ENCODE measurements around the gene TENM4.
A peak's percentile ranks its signal among the peaks of the same experiment; 100 is the strongest.

TENM4 gene

DNA sequence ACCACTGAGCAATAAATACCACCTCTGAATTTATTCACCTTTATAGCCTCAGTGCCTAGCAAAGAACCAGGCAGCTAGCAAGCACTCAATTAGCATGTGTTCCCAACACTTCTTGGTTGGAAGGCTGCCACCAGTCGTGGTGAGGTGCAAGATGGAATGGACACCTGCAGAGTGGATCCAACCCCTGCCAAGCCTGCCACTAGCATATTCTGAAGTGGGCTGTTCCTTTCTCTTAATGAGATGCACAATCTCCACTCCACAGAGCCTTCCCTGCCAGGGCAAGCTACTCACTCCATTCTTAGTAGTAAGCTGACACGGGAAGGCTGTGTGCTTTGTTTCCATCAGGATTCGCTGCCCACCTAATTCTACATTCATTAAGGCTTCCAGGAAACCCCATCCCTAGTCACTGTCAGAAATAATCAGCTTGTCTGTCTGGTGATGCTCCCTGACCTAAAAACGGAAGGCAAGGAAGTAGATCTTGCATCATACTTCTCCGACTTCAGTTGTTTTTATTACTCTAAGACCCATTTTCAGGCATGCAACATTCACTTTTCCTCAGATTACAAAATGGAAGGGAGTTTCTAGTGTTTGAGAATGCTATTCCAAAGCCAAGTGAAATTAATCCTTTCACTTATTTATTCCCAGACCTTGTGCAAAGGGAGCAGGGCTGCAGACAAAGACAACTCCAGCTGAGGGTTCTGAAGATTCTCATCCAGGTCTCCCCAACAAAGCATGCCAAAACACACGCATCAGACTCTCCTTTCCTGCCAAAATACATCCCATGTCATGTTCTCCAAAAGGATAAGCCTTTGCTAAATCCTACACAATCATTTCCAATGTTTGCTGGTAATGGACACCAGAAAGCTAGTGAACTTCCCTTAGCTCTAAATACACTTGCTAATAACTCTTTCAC is 128.0 kb downstream of the TENM4 start (continued):
- TF ChIP-seq, protein P1, sequence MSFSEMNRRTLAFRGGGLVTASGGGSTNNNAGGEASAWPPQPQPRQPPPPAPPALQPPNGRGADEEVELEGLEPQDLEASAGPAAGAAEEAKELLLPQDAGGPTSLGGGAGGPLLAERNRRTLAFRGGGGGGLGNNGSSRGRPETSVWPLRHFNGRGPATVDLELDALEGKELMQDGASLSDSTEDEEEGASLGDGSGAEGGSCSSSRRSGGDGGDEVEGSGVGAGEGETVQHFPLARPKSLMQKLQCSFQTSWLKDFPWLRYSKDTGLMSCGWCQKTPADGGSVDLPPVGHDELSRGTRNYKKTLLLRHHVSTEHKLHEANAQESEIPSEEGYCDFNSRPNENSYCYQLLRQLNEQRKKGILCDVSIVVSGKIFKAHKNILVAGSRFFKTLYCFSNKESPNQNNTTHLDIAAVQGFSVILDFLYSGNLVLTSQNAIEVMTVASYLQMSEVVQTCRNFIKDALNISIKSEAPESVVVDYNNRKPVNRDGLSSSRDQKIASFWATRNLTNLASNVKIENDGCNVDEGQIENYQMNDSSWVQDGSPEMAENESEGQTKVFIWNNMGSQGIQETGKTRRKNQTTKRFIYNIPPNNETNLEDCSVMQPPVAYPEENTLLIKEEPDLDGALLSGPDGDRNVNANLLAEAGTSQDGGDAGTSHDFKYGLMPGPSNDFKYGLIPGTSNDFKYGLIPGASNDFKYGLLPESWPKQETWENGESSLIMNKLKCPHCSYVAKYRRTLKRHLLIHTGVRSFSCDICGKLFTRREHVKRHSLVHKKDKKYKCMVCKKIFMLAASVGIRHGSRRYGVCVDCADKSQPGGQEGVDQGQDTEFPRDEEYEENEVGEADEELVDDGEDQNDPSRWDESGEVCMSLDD (tag by site-specific recombination; IDR thresholded peaks at IDR 0.05) = no peak
- 0 out of 2 replicates have a peak, but pooled peaks have one; percentile 17 for TF ChIP-seq ZBTB48 (tag by site-specific recombination; IDR thresholded peaks at IDR 0.05)
- no peak for TF ChIP-seq ZNF239 (tag by site-specific recombination; IDR thresholded peaks at IDR 0.05)
- peak; percentile 65 for TF ChIP-seq ZIC2 (tag by site-specific recombination; IDR thresholded peaks at IDR 0.05)
- no peak for TF ChIP-seq ZNF416 (tag by site-specific recombination; IDR thresholded peaks at IDR 0.05)

DNA sequence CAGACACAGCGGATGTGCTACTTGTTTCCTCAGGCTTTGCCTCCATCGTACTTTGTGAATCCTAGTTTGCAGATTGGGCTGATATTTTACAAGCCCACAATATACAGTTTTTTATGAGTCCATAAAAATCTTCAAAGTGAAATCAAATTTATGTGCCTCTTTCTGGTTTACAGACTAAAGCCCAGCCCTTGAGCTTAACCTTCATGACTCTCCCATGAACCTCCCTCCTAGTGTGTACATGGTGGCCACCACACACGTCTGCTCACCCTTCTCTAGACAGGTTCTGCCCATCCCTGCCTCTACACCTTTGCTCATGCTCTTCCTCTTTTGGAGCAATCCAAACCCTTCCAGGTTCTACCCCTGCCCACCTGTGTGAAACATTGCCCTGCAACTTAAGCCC is 129.4 kb downstream of the TENM4 start:
- TF ChIP-seq, protein P2, sequence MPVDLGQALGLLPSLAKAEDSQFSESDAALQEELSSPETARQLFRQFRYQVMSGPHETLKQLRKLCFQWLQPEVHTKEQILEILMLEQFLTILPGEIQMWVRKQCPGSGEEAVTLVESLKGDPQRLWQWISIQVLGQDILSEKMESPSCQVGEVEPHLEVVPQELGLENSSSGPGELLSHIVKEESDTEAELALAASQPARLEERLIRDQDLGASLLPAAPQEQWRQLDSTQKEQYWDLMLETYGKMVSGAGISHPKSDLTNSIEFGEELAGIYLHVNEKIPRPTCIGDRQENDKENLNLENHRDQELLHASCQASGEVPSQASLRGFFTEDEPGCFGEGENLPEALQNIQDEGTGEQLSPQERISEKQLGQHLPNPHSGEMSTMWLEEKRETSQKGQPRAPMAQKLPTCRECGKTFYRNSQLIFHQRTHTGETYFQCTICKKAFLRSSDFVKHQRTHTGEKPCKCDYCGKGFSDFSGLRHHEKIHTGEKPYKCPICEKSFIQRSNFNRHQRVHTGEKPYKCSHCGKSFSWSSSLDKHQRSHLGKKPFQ (tag by site-specific recombination; IDR thresholded peaks at IDR 0.05) = no peak
- TF ChIP-seq ZSCAN23 (tag by site-specific recombination; IDR thresholded peaks at IDR 0.05) = no peak
- TF ChIP-seq ZNF776 (tag by site-specific recombination; IDR thresholded peaks at IDR 0.05; ENCODE audit: borderline replicate concordance) = no peak
- 0 out of 2 replicates have a peak, but pooled peaks have one; percentile 12 for TF ChIP-seq GLIS1 (tag by site-specific recombination; IDR thresholded peaks at IDR 0.05)
- no peak for TF ChIP-seq KLF7 (tag by site-specific recombination; IDR thresholded peaks at IDR 0.05; ENCODE audit: borderline replicate concordance)
- TF ChIP-seq, protein P3, sequence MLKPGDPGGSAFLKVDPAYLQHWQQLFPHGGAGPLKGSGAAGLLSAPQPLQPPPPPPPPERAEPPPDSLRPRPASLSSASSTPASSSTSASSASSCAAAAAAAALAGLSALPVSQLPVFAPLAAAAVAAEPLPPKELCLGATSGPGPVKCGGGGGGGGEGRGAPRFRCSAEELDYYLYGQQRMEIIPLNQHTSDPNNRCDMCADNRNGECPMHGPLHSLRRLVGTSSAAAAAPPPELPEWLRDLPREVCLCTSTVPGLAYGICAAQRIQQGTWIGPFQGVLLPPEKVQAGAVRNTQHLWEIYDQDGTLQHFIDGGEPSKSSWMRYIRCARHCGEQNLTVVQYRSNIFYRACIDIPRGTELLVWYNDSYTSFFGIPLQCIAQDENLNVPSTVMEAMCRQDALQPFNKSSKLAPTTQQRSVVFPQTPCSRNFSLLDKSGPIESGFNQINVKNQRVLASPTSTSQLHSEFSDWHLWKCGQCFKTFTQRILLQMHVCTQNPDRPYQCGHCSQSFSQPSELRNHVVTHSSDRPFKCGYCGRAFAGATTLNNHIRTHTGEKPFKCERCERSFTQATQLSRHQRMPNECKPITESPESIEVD (tag by site-specific recombination; IDR thresholded peaks at IDR 0.05) = 0 out of 2 replicates have a peak, but pooled peaks have one; percentile 11
- TF ChIP-seq, protein P4, sequence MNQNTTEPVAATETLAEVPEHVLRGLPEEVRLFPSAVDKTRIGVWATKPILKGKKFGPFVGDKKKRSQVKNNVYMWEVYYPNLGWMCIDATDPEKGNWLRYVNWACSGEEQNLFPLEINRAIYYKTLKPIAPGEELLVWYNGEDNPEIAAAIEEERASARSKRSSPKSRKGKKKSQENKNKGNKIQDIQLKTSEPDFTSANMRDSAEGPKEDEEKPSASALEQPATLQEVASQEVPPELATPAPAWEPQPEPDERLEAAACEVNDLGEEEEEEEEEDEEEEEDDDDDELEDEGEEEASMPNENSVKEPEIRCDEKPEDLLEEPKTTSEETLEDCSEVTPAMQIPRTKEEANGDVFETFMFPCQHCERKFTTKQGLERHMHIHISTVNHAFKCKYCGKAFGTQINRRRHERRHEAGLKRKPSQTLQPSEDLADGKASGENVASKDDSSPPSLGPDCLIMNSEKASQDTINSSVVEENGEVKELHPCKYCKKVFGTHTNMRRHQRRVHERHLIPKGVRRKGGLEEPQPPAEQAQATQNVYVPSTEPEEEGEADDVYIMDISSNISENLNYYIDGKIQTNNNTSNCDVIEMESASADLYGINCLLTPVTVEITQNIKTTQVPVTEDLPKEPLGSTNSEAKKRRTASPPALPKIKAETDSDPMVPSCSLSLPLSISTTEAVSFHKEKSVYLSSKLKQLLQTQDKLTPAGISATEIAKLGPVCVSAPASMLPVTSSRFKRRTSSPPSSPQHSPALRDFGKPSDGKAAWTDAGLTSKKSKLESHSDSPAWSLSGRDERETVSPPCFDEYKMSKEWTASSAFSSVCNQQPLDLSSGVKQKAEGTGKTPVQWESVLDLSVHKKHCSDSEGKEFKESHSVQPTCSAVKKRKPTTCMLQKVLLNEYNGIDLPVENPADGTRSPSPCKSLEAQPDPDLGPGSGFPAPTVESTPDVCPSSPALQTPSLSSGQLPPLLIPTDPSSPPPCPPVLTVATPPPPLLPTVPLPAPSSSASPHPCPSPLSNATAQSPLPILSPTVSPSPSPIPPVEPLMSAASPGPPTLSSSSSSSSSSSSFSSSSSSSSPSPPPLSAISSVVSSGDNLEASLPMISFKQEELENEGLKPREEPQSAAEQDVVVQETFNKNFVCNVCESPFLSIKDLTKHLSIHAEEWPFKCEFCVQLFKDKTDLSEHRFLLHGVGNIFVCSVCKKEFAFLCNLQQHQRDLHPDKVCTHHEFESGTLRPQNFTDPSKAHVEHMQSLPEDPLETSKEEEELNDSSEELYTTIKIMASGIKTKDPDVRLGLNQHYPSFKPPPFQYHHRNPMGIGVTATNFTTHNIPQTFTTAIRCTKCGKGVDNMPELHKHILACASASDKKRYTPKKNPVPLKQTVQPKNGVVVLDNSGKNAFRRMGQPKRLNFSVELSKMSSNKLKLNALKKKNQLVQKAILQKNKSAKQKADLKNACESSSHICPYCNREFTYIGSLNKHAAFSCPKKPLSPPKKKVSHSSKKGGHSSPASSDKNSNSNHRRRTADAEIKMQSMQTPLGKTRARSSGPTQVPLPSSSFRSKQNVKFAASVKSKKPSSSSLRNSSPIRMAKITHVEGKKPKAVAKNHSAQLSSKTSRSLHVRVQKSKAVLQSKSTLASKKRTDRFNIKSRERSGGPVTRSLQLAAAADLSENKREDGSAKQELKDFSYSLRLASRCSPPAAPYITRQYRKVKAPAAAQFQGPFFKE (tag by site-specific recombination; IDR thresholded peaks at IDR 0.05; ENCODE audit: borderline replicate concordance) = no peak
- TF ChIP-seq ZNF677 (tag by site-specific recombination; IDR thresholded peaks at IDR 0.05) = no peak
- TF ChIP-seq, protein P5, sequence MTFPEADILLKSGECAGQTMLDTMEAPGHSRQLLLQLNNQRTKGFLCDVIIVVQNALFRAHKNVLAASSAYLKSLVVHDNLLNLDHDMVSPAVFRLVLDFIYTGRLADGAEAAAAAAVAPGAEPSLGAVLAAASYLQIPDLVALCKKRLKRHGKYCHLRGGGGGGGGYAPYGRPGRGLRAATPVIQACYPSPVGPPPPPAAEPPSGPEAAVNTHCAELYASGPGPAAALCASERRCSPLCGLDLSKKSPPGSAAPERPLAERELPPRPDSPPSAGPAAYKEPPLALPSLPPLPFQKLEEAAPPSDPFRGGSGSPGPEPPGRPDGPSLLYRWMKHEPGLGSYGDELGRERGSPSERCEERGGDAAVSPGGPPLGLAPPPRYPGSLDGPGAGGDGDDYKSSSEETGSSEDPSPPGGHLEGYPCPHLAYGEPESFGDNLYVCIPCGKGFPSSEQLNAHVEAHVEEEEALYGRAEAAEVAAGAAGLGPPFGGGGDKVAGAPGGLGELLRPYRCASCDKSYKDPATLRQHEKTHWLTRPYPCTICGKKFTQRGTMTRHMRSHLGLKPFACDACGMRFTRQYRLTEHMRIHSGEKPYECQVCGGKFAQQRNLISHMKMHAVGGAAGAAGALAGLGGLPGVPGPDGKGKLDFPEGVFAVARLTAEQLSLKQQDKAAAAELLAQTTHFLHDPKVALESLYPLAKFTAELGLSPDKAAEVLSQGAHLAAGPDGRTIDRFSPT (tag by site-specific recombination; IDR thresholded peaks at IDR 0.05) = no peak
- Histone ChIP-seq H3K4me1 (ENCODE audit: control insufficient read depth, insufficient read depth, low read length) (no peaks in the 10 kb centered on the region), H3K4me3 (ENCODE audit: low read depth, low read length) (no peak overlapping the region), H3K27ac (ENCODE audit: extremely low read depth, low read depth, low read length) (no peak overlapping the region), H3K9me3 (ENCODE audit: control insufficient read depth, insufficient read depth, low read depth, low read length) (no peaks in the 10 kb centered on the region), H3K36me3 (ENCODE audit: control insufficient read depth in 2 of 2, insufficient read depth in 1 of 2, low read length in 2 of 2) (no peaks in the 10 kb centered on the region)
- ChIA-PET CTCF (no interaction called here), POLR2A (no interaction called here)
